GM12878 (cell line): ENCODE measurements around the gene TEDC1. TPM values are rescaled to one million over a fixed set of nuclear protein-coding genes. Genes with fewer than 3 reads are reported as not detected.

ENCODE experiments used
- ATAC-seq: fragments of 200-7000 bp; cut with Tn5 transposase; 3 replicates; pipeline ENCODE4 v1.9.1; 2020; ENCODE audit warnings: mild to moderate bottlenecking, moderate library complexity
- BruUV-seq: library from RNA; stranded (reverse); fragments of 400-500 nt; replicated peaks from 2 replicates; lab custom pipeline; 2021; lab: Mats Ljungman, UMichigan
- CTCF ChIA-PET: fragments of 300-600 bp; sonication (Branson Sonifier 250); formaldehyde crosslinking; extraction: SDS; loops from one replicate; lab custom pipeline; 2021; ENCODE audit warnings: inconsistent platforms; lab: Yijun Ruan, JAX
- POLR2A ChIA-PET: fragments of 350-600 bp; formaldehyde crosslinking; extraction: SDS; loops from one replicate; lab custom pipeline; 2021; ENCODE audit warnings: inconsistent platforms; lab: Charles Lee
- RAD21 ChIA-PET: fragments of 300-600 bp; sonication (Branson Sonifier 250); formaldehyde crosslinking; loops from one replicate; lab custom pipeline; 2023; ENCODE audit warnings: antibody characterized with exemption; ENCODE audit not compliant: unreplicated experiment; lab: Charles Lee
- SMC1A ChIA-PET: fragments of 300-600 bp; sonication (Branson Sonifier 250); formaldehyde crosslinking; loops from one replicate; lab custom pipeline; 2023; ENCODE audit not compliant: unreplicated experiment, uncharacterized antibody; lab: Charles Lee
- DNase-seq: peaks from one replicate; pipeline ENCODE4 v3.0.0-alpha.2; 2011; ENCODE audit warnings: low read depth, low spot score
- FAIRE-seq: peaks from 3 replicates; lab custom pipeline; 2011; peaks lifted over from hg19 to GRCh38; lab: Jason Lieb, UNC
- H2AFZ ChIP-seq: 2 replicates; pipeline ENCODE4 v1.6.0; 2011; ENCODE audit warnings: low read depth, low read length, control low read depth; ENCODE audit not compliant: control insufficient read depth
- H3K27ac ChIP-seq: 2 replicates; pipeline ENCODE4 v1.5.1; 2011; ENCODE audit warnings: control low read depth; ENCODE audit not compliant: control insufficient read depth, insufficient read depth
- H3K27me3 ChIP-seq, 2 experiments: replicated peaks in 1 of 2; 2 replicates each; pipeline versions ENCODE4 v1.6.0 to v1.6.1; 2011; ENCODE audit warnings: low read length in 1 of 2; ENCODE audit not compliant: control insufficient read depth in 2 of 2, insufficient read depth in 2 of 2
- H3K36me3 ChIP-seq, 2 experiments: 2 replicates each; pipeline ENCODE4 v1.5.1; 2011; ENCODE audit warnings: low read length in 1 of 2; ENCODE audit not compliant: control insufficient read depth in 2 of 2, insufficient read depth in 2 of 2
- H3K4me1 ChIP-seq: 2 replicates; pipeline ENCODE4 v1.6.1; 2011; ENCODE audit warnings: mild to moderate bottlenecking, low read length, moderate library complexity, mixed read lengths; ENCODE audit not compliant: control insufficient read depth, insufficient read depth
- H3K4me2 ChIP-seq: 2 replicates; pipeline ENCODE4 v1.6.0; 2011; ENCODE audit warnings: control low read depth; ENCODE audit not compliant: control insufficient read depth, insufficient read depth
- H3K4me3 ChIP-seq: fragments of 200-600 bp; sonication (generic); 2 replicates; pipeline ENCODE4 v1.5.1; 2016
- H3K79me2 ChIP-seq: 2 replicates; pipeline ENCODE4 v1.6.0; 2011; ENCODE audit warnings: low read length; ENCODE audit not compliant: control insufficient read depth, insufficient read depth
- H3K9ac ChIP-seq: 2 replicates; pipeline ENCODE4 v1.8.0; 2011; ENCODE audit warnings: low read length, control low read depth, mixed read lengths; ENCODE audit not compliant: control insufficient read depth, insufficient read depth
- H3K9me3 ChIP-seq: replicated peaks from 3 replicates; pipeline ENCODE4 v1.5.1; 2011; ENCODE audit warnings: mild to moderate bottlenecking, low read length; ENCODE audit not compliant: control insufficient read depth, insufficient read depth
- H4K20me1 ChIP-seq: 2 replicates; pipeline ENCODE4 v1.6.0; 2011; ENCODE audit not compliant: control insufficient read depth, insufficient read depth
- CBX3 ChIP-seq: fragments of 200-600 bp; sonication (generic); IDR thresholded peaks from 2 replicates; pipeline ENCODE4 v1.6.1; 2016; ENCODE audit warnings: low read depth, borderline replicate concordance
- CREB1 ChIP-seq: IDR thresholded peaks from 2 replicates; pipeline ENCODE4 v1.6.1; 2012; ENCODE audit warnings: low read depth, mild to moderate bottlenecking, inconsistent platforms
- DPF2 ChIP-seq: fragments of 450-650 bp; IDR thresholded peaks from 2 replicates; pipeline ENCODE4 v1.6.1; 2017; ENCODE audit warnings: mild to moderate bottlenecking
- ETV6 ChIP-seq, 2 experiments: fragments of 450-650 bp in 1 of 2; IDR thresholded peaks in 1 of 2; conservative IDR thresholded peaks in 1 of 2; 2 replicates each; pipeline ENCODE4 v1.6.1; 2014; ENCODE audit warnings: antibody characterized with exemption in 1 of 2, borderline replicate concordance in 1 of 2, low read depth in 1 of 2, mild to moderate bottlenecking in 1 of 2, moderate library complexity in 1 of 2
- EZH2 ChIP-seq: IDR thresholded peaks from 2 replicates; pipeline ENCODE4 v1.6.1; 2012; ENCODE audit warnings: low read depth, mild to moderate bottlenecking, control low read depth, inconsistent platforms, low read length, borderline replicate concordance; ENCODE audit not compliant: control insufficient read depth
- MEF2A ChIP-seq: IDR thresholded peaks from 2 replicates; pipeline ENCODE4 v1.6.1; 2011; ENCODE audit warnings: low read depth, mild to moderate bottlenecking, low read length, moderate library complexity; ENCODE audit not compliant: insufficient read depth
- NR2F1 ChIP-seq: fragments of 450-650 bp; conservative IDR thresholded peaks from 2 replicates; pipeline ENCODE4 v1.6.1; 2017; ENCODE audit warnings: mild to moderate bottlenecking
- POLR2AphosphoS2 ChIP-seq: IDR thresholded peaks from 2 replicates; pipeline ENCODE4 v1.6.1; 2011; ENCODE audit warnings: low read depth, mild to moderate bottlenecking, low read length, improper control_type of control experiment, moderate library complexity
- RCOR1 ChIP-seq: conservative IDR thresholded peaks from 2 replicates; pipeline ENCODE4 v1.6.1; 2012; ENCODE audit warnings: low read depth, low read length, improper control_type of control experiment
- SRF ChIP-seq, 2 experiments: IDR thresholded peaks; 2 replicates each; pipeline ENCODE4 v1.6.1; 2011; ENCODE audit warnings: low read depth in 2 of 2, low read length in 2 of 2, mild to moderate bottlenecking in 1 of 2, moderate library complexity in 1 of 2
- STAT3 ChIP-seq: IDR thresholded peaks from 2 replicates; pipeline ENCODE4 v1.6.1; 2011; ENCODE audit warnings: low read depth, low read length, improper control_type of control experiment
- TAF1 ChIP-seq: IDR thresholded peaks from 2 replicates; pipeline ENCODE4 v1.6.1; 2011; ENCODE audit warnings: mild to moderate bottlenecking, low read depth, low read length, borderline replicate concordance
- TCF12 ChIP-seq: IDR thresholded peaks from 2 replicates; pipeline ENCODE4 v1.6.1; 2011; ENCODE audit warnings: low read depth, mild to moderate bottlenecking, low read length
- ZNF207 ChIP-seq: fragments of 450-650 bp; IDR thresholded peaks from 2 replicates; pipeline ENCODE4 v1.6.1; 2014; ENCODE audit warnings: antibody characterized with exemption, mild to moderate bottlenecking, borderline replicate concordance
- ZZZ3 ChIP-seq: IDR thresholded peaks from 2 replicates; pipeline ENCODE4 v1.6.1; 2011; ENCODE audit warnings: low read depth; ENCODE audit not compliant: control insufficient read depth, insufficient read length
- WGBS: methylation state at CpG from one replicate; pipeline ENCODE4 v1.1.6; 2016; ENCODE audit warnings: low lambda C conversion rate; ENCODE audit not compliant: insufficient replicate concordance, insufficient coverage; ENCODE audit errors: missing lambda C conversion rate; 5-methylcytosine and 5-hydroxymethylcytosine counted together
- in situ Hi-C: fragments of 300-500 bp; cut with MboI; formaldehyde crosslinking; loops from 9 replicates; pipeline ENCODE4 v1.14.3; 2018; ENCODE audit warnings: mixed read lengths
- intact Hi-C: fragments of 100-400 bp; cut with micrococcal nuclease; formaldehyde crosslinking; loops from one replicate; pipeline ENCODE4 v1.14.2; 2022; ENCODE audit not compliant: unreplicated experiment
- polyA plus RNA-seq, 11 experiments: library from polyadenylated mRNA; depleted of rRNA in 4 of 11; unstranded in 6 of 11; stranded (reverse) in 5 of 11; fragments of >200 nt; fragmentation: Nextera tagmentation in 4 of 11; fragmentation: Illumina TruSeq in 1 of 11; extraction: Ambion mirVana in 4 of 11; extraction: Trizol in 1 of 11; gene quantifications; 1 replicate in 1 of 11; 2 replicates in 10 of 11; pipeline versions ENCODE4 v1.2.1 to v1.2.3, GENCODE V29; 2011 to 2016; ENCODE audit warnings: inconsistent platforms in 2 of 11, missing spikeins in 2 of 11, low read depth in 1 of 11
- total RNA-seq, 4 experiments: library from RNA; depleted of rRNA in 3 of 4; stranded (reverse); fragments of >200 nt in 3 of 4; fragmentation: Illumina TruSeq in 1 of 4; extraction: Trizol in 1 of 4; gene quantifications; 2 replicates each; pipeline versions ENCODE4 v1.2.1 to v1.2.3, GENCODE V29; 2013 to 2021
- TF ChIP-seq, protein P1 (sequence below): IDR thresholded peaks from 2 replicates; pipeline ENCODE4 v1.6.1; 2011; ENCODE audit warnings: low read depth, mild to moderate bottlenecking, low read length, moderate library complexity, borderline replicate concordance; ENCODE audit errors: extremely low read depth
- TF ChIP-seq, protein P2 (sequence below), 3 experiments: IDR thresholded peaks in 2 of 3; conservative IDR thresholded peaks in 1 of 3; 2 replicates each; pipeline ENCODE4 v1.5.1; 2011; ENCODE audit warnings: low read depth in 3 of 3, low read length in 3 of 3, mild to moderate bottlenecking in 3 of 3, control low read depth in 2 of 3, moderate library complexity in 2 of 3, inconsistent platforms in 1 of 3, mixed read lengths in 1 of 3; ENCODE audit not compliant: control insufficient read depth in 2 of 3, insufficient read depth in 1 of 3; ENCODE audit errors: extremely low read depth in 1 of 3
- TF ChIP-seq, protein P3 (sequence below): fragments of 450-650 bp; IDR thresholded peaks from 2 replicates; pipeline ENCODE4 v1.6.1; 2017; ENCODE audit warnings: mild to moderate bottlenecking, low read depth, inconsistent platforms; ENCODE audit not compliant: poor library complexity, severe bottlenecking

Gene TEDC1
- total and polyA plus RNA-seq, 10 of the 15 experiments (the other 5 are each of a cell fraction or from before 2014, with no cell fraction given): 0.19 to 34.2 (median 14.5) TPM

DNA sequence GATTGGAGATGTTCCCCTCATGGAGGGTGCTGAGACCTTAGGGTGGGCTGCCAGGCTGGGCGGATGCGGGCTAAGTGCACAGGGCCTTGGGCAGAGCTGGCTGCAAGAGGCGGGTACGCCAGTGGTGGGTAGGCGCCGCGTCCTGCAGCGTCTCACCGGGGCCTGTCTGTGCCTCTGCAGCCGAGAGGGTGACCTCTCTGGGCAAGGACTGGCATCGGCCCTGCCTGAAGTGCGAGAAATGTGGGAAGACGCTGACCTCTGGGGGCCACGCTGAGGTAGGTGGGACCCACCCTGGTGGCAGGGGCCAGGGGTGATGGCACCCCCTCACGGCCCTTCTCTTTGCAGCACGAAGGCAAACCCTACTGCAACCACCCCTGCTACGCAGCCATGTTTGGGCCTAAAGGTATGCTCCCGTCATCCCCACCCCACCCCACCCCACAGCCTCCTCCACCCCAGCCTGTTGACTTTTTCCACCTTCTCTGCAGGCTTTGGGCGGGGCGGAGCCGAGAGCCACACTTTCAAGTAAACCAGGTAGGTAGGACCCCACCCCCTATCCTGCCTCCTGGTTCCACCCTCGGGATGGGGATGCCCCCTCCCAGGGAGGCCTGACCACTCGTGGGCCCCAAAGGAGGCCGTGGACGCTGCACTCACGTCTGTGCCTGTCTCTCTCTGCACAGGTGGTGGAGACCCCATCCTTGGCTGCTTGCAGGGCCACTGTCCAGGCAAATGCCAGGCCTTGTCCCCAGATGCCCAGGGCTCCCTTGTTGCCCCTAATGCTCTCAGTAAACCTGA, 2.9 kb upstream of the TEDC1 start:
- H3K27me3 ChIP-seq: no peaks in the 10 kb centered on the region
- CTCF ChIA-PET: interaction anchor here (1.0 to 4.4 kb wide), 3 partner anchors 7 to 117 kb away, joined by 3 to 103 read pairs (median 67); no protein-coding TSS in a partner anchor
- DNase-seq (no peak), ATAC-seq (no peak), FAIRE-seq (peak; percentile 38)
- H3K9me3 ChIP-seq: no peaks in the 10 kb centered on the region
- no peaks in the 10 kb centered on the region for H3K36me3 ChIP-seq
- peaks cover 28% of the 10 kb centered on the region for H3K4me1 ChIP-seq
- H3K9ac ChIP-seq: peak overlapping the region; percentile 72
- H3K27ac ChIP-seq: peak overlapping the region; percentile 42
- H3K4me2 ChIP-seq: peak overlapping the region; percentile 100
- intact Hi-C loops: loop anchor here (10.0 kb wide), 1 partner anchor 423 kb away; the partner anchor contains the start of gene GPR132
- peaks cover 8% of the 10 kb centered on the region for H3K79me2 ChIP-seq
- 3% methylated on average over 25 of the region's 26 CpGs for WGBS
- SMC1A ChIA-PET: interaction anchor here (2.1 to 2.7 kb wide), 2 partner anchors 7 to 117 kb away, joined by 20 to 39 read pairs; no protein-coding TSS in a partner anchor
- RAD21 ChIA-PET: interaction anchor here (2.5 kb wide), 1 partner anchor 7 kb away, joined by 74 read pairs; no protein-coding TSS in a partner anchor
- TSS peak; percentile 76 for BruUV-seq
- H4K20me1 ChIP-seq: no peaks in the 10 kb centered on the region
- peak overlapping the region; percentile 56 for H2AFZ ChIP-seq
- in situ Hi-C loops: loop anchor here (5.0 kb wide), 1 partner anchor 116 kb away; no protein-coding TSS in a partner anchor
- POLR2A ChIA-PET: interaction anchor here (1.8 kb wide), 1 partner anchor 118 kb away, joined by 4 read pairs; no protein-coding TSS in a partner anchor
- H3K4me3 ChIP-seq: peak overlapping the region; percentile 84
- TF ChIP-seq NR2F1 (peak; percentile 53; the same call in 1 of the 2 replicates), ZNF207 (no peak), SRF (IDR thresholded peaks at IDR 0.05; ENCODE audit: low read depth in 2 of 2, low read length in 2 of 2) (no peak), ZZZ3 (no peak), CBX3 (no peak), TAF1 (no peak), DPF2 (0 out of 2 replicates have a peak, but pooled peaks have one; percentile 7), RCOR1 (no peak), MEF2A (no peak), STAT3 (no peak), TCF12 (no peak), EZH2 (no peak), POLR2AphosphoS2 (0 out of 2 replicates have a peak, but pooled peaks have one; percentile 62), ETV6 (conservative IDR thresholded peaks at IDR 0.05 in 1 of 2, IDR thresholded peaks at IDR 0.05 in 1 of 2; ENCODE audit: borderline replicate concordance in 1 of 2, low read depth in 1 of 2) (no peak), CREB1 (no peak)
- TF ChIP-seq, protein P1, sequence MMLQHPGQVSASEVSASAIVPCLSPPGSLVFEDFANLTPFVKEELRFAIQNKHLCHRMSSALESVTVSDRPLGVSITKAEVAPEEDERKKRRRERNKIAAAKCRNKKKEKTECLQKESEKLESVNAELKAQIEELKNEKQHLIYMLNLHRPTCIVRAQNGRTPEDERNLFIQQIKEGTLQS: no peak
- TF ChIP-seq, protein P2, sequence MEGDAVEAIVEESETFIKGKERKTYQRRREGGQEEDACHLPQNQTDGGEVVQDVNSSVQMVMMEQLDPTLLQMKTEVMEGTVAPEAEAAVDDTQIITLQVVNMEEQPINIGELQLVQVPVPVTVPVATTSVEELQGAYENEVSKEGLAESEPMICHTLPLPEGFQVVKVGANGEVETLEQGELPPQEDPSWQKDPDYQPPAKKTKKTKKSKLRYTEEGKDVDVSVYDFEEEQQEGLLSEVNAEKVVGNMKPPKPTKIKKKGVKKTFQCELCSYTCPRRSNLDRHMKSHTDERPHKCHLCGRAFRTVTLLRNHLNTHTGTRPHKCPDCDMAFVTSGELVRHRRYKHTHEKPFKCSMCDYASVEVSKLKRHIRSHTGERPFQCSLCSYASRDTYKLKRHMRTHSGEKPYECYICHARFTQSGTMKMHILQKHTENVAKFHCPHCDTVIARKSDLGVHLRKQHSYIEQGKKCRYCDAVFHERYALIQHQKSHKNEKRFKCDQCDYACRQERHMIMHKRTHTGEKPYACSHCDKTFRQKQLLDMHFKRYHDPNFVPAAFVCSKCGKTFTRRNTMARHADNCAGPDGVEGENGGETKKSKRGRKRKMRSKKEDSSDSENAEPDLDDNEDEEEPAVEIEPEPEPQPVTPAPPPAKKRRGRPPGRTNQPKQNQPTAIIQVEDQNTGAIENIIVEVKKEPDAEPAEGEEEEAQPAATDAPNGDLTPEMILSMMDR (IDR thresholded peaks at IDR 0.05 in 2 of 3, conservative IDR thresholded peaks at IDR 0.05 in 1 of 3; ENCODE audit: control insufficient read depth in 2 of 3, extremely low read depth in 1 of 3, insufficient read depth in 1 of 3, low read depth in 3 of 3, low read length in 3 of 3): peak in 1 of 3 experiments; percentile 23; a peak in 1 of 6 replicates
- TF ChIP-seq, protein P3, sequence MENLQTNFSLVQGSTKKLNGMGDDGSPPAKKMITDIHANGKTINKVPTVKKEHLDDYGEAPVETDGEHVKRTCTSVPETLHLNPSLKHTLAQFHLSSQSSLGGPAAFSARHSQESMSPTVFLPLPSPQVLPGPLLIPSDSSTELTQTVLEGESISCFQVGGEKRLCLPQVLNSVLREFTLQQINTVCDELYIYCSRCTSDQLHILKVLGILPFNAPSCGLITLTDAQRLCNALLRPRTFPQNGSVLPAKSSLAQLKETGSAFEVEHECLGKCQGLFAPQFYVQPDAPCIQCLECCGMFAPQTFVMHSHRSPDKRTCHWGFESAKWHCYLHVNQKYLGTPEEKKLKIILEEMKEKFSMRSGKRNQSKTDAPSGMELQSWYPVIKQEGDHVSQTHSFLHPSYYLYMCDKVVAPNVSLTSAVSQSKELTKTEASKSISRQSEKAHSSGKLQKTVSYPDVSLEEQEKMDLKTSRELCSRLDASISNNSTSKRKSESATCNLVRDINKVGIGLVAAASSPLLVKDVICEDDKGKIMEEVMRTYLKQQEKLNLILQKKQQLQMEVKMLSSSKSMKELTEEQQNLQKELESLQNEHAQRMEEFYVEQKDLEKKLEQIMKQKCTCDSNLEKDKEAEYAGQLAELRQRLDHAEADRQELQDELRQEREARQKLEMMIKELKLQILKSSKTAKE: no peak
